ENCODE results near the gene LSP1.

GRCh38 chr11:1825039-1825740 lies 27.7 kb upstream of the LSP1 start:
- peak; percentile 24 for TF ChIP-seq CTCF (IDR thresholded peaks at IDR 0.05; ENCODE audit: insufficient read depth, low read length)
- TF ChIP-seq REST (IDR thresholded peaks at IDR 0.05; ENCODE audit: insufficient replicate concordance, low read depth) = no peak
- no peak for TF ChIP-seq GABPA (IDR thresholded peaks at IDR 0.05; ENCODE audit: low read depth)
- TF ChIP-seq POLR2AphosphoS5 (IDR thresholded peaks at IDR 0.05; ENCODE audit: low read depth) = no peak
- no peak for TF ChIP-seq SPI1 (IDR thresholded peaks at IDR 0.05; ENCODE audit: borderline replicate concordance, low read depth)
